Keratinocyte (primary cell): ENCODE data around the gene BTBD10. TPM values are rescaled to one million over a fixed set of nuclear protein-coding genes. Genes with fewer than 3 reads are reported as not detected.

Experiments used
- DNase-seq: peaks from one replicate; pipeline ENCODE4 v3.0.0-alpha.2; 2011; ENCODE audit warnings: low read depth, missing footprints, low spot score
- FAIRE-seq: peaks from 2 replicates; lab custom pipeline; 2011; peaks lifted over from hg19 to GRCh38; lab: Jason Lieb, UNC
- H2AFZ ChIP-seq: 2 replicates; pipeline ENCODE4 v1.6.0; 2012; ENCODE audit warnings: low read length, control low read depth, inconsistent platforms; ENCODE audit not compliant: control insufficient read depth
- H3K27ac ChIP-seq: 2 replicates; pipeline ENCODE4 v1.5.1; 2011; ENCODE audit warnings: low read length; ENCODE audit not compliant: control insufficient read depth, insufficient read depth
- H3K27me3 ChIP-seq: 3 replicates; pipeline ENCODE4 v1.6.0; 2011; ENCODE audit warnings: low read length; ENCODE audit not compliant: control insufficient read depth, insufficient read depth; ENCODE audit errors: extremely low read depth
- H3K36me3 ChIP-seq, 2 experiments: 2 replicates in 1 of 2; 3 replicates in 1 of 2; pipeline ENCODE4 v1.5.1; 2011; ENCODE audit warnings: low read length in 2 of 2, mild to moderate bottlenecking in 1 of 2; ENCODE audit not compliant: control insufficient read depth in 2 of 2, insufficient read depth in 2 of 2; ENCODE audit errors: extremely low read depth in 1 of 2
- H3K4me1 ChIP-seq: 3 replicates; pipeline ENCODE4 v1.5.1; 2011; ENCODE audit warnings: low read length; ENCODE audit not compliant: control insufficient read depth, insufficient read depth; ENCODE audit errors: extremely low read depth
- H3K4me2 ChIP-seq: 3 replicates; pipeline ENCODE4 v1.6.0; 2011; ENCODE audit warnings: low read depth, low read length; ENCODE audit not compliant: control insufficient read depth, insufficient read depth; ENCODE audit errors: extremely low read depth
- H3K4me3 ChIP-seq, 3 experiments: fragments of 200-600 bp in 1 of 3; sonication (generic) in 1 of 3; 2 replicates in 2 of 3; 3 replicates in 1 of 3; pipeline ENCODE4 v1.5.1; 2011 to 2016; ENCODE audit warnings: low read length in 3 of 3, mild to moderate bottlenecking in 3 of 3, control low read depth in 2 of 3, inconsistent platforms in 1 of 3, low read depth in 1 of 3, mixed read lengths in 1 of 3, mixed run types in 1 of 3, moderate library complexity in 1 of 3; ENCODE audit not compliant: control insufficient read depth in 2 of 3, insufficient read depth in 2 of 3; ENCODE audit errors: extremely low read depth in 1 of 3
- H3K79me2 ChIP-seq: 2 replicates; pipeline ENCODE4 v1.6.0; 2012; ENCODE audit warnings: low read length; ENCODE audit not compliant: control insufficient read depth, insufficient read depth
- H3K9ac ChIP-seq: 3 replicates; pipeline ENCODE4 v1.6.0; 2011; ENCODE audit warnings: low read length; ENCODE audit not compliant: control insufficient read depth, insufficient read depth; ENCODE audit errors: extremely low read depth
- H3K9me1 ChIP-seq: 3 replicates; pipeline ENCODE4 v1.6.0; 2011; ENCODE audit warnings: low read length; ENCODE audit not compliant: control insufficient read depth, insufficient read depth; ENCODE audit errors: extremely low read depth
- H3K9me3 ChIP-seq: 2 replicates; pipeline ENCODE4 v1.5.1; 2012; ENCODE audit warnings: low read depth, low read length; ENCODE audit not compliant: control insufficient read depth
- H4K20me1 ChIP-seq: 3 replicates; pipeline ENCODE4 v1.6.0; 2011; ENCODE audit warnings: low read length; ENCODE audit not compliant: control insufficient read depth, insufficient read depth; ENCODE audit errors: extremely low read depth
- EZH2 ChIP-seq: IDR thresholded peaks from one replicate; pipeline ENCODE4 v1.6.1; 2012; ENCODE audit warnings: inconsistent platforms, mild to moderate bottlenecking, low read length, moderate library complexity
- dilution Hi-C: fragments of 300-500 bp; cut with MboI; formaldehyde crosslinking; loops from one replicate; pipeline ENCODE4 v1.7.0; 2020; ENCODE audit warnings: low sequenced_read_pairs; ENCODE audit not compliant: extremely low pct_ligation_motif_present
- polyA plus RNA-seq, 5 experiments: library from polyadenylated mRNA; depleted of rRNA in 3 of 5; stranded (reverse) in 3 of 5; stranded (forward) in 1 of 5; unstranded in 1 of 5; fragments of >200 nt; gene quantifications; 1 replicate in 1 of 5; 2 replicates in 3 of 5; 3 replicates in 1 of 5; pipeline versions ENCODE4 v1.2.1 to v1.2.3, GENCODE V29; 2011 to 2012; ENCODE audit warnings: missing spikeins in 2 of 5, low read depth in 1 of 5, low replicate concordance in 1 of 5
- TF ChIP-seq, protein P1 (sequence below), 3 experiments: IDR thresholded peaks in 1 of 3; conservative IDR thresholded peaks in 1 of 3; optimal IDR thresholded peaks in 1 of 3; 2 replicates in 2 of 3; 3 replicates in 1 of 3; pipeline versions ENCODE3 to v1.5.1; 2011; ENCODE audit warnings: low read length in 3 of 3, mild to moderate bottlenecking in 3 of 3, moderate library complexity in 2 of 3, control low read depth in 1 of 3, inconsistent platforms in 1 of 3; ENCODE audit not compliant: insufficient read depth in 2 of 3; ENCODE audit errors: extremely low read depth in 1 of 3

The BTBD10 gene
- polyA plus RNA-seq, 1 donor (not counting 4 experiments of a cell fraction or from before 2014, with no cell fraction given) = 76.0 TPM

DNA sequence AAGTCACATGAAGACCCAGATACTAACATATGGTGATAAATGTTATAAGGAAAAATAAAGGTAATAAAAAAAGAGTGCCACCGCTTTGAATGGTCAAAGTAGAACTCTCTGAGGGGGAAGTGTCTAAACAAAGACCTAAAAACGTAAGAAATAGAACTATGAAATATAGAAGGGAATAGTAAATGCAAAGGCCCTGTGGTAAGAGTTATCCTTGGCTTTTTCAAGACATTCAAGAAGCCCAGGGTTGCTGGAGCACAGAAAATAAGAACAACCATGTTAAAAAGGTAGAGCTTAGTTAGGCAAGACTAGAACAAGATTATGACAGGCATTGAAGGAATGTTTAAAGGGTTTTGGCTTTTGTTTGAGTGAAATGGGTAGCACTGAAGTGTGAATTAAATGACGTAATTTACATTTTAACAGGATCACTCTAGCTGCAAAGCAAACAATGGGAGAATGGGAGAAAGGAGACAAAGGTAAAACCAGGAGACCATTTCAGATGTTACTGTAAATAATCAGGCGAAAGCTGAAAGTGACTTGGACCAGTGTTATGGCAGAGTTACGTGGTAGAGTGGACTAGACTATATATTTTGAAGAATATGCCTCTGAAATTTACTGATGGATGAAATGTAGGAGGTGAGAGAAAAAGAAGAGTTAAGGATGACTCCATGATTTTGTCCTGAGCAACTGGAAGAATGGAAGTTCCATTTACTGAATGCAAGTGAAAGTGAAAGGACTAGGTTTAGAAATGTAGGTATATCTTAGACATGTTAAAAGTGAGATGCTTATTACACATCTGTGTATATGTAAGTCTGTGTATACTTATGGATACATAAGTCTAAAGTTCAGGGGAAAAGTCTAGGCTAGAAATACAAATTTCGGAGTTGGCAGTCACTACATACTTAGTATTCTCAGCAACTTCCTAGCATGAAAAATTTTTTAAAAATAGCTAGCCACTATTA, 28.5 kb downstream of the BTBD10 start:
- H3K27me3 ChIP-seq = no peaks in the 10 kb centered on the region
- H2AFZ ChIP-seq = no peak overlapping the region
- dilution Hi-C loops = no loop called here
- FAIRE-seq (no peak), DNase-seq (no peak)
- H3K4me2 ChIP-seq = no peak overlapping the region
- no peaks in the 10 kb centered on the region for H3K9me1 ChIP-seq
- peaks cover 63% of the 10 kb centered on the region for H3K79me2 ChIP-seq
- H4K20me1 ChIP-seq = peaks cover 3% of the 10 kb centered on the region
- no peaks in the 10 kb centered on the region for H3K36me3 ChIP-seq
- no peak overlapping the region for H3K4me3 ChIP-seq
- H3K9ac ChIP-seq = no peak overlapping the region
- H3K27ac ChIP-seq = no peak overlapping the region
- no peaks in the 10 kb centered on the region for H3K9me3 ChIP-seq
- peaks cover 4% of the 10 kb centered on the region for H3K4me1 ChIP-seq
- TF ChIP-seq, protein P1, sequence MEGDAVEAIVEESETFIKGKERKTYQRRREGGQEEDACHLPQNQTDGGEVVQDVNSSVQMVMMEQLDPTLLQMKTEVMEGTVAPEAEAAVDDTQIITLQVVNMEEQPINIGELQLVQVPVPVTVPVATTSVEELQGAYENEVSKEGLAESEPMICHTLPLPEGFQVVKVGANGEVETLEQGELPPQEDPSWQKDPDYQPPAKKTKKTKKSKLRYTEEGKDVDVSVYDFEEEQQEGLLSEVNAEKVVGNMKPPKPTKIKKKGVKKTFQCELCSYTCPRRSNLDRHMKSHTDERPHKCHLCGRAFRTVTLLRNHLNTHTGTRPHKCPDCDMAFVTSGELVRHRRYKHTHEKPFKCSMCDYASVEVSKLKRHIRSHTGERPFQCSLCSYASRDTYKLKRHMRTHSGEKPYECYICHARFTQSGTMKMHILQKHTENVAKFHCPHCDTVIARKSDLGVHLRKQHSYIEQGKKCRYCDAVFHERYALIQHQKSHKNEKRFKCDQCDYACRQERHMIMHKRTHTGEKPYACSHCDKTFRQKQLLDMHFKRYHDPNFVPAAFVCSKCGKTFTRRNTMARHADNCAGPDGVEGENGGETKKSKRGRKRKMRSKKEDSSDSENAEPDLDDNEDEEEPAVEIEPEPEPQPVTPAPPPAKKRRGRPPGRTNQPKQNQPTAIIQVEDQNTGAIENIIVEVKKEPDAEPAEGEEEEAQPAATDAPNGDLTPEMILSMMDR (optimal IDR thresholded peaks at IDR 0.05 in 1 of 3, IDR thresholded peaks at IDR 0.05 in 1 of 3, conservative IDR thresholded peaks at IDR 0.05 in 1 of 3; ENCODE audit: extremely low read depth in 1 of 3, insufficient read depth in 2 of 3, low read length in 3 of 3) = no peak
- no peak for TF ChIP-seq EZH2

DNA sequence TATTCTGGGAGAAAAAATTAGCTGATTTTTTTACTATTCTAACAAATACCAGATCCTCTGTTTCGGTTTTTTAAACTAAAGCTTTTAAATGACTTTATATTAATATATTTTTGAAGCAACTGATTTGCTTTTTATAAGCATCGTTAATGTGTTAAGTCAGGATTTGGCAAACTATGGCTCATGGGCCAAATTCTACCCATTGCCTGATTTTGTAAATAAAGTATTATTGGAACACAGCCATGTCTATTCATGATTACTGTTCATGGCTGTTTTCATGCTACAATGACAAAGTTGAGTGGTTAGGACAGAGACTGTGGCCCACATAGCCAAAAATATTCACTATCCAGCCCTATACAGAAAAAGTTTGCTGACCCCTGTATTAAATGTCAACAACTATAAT, 29.6 kb downstream of the BTBD10 start:
- Histone ChIP-seq H3K27me3 (no peaks in the 10 kb centered on the region), H3K9me3 (no peaks in the 10 kb centered on the region), H2AFZ (no peak overlapping the region), H3K36me3 (no peaks in the 10 kb centered on the region), H3K4me1 (peaks cover 4% of the 10 kb centered on the region), H4K20me1 (peaks cover 3% of the 10 kb centered on the region), H3K79me2 (peaks cover 67% of the 10 kb centered on the region), H3K27ac (no peak overlapping the region), H3K4me2 (no peak overlapping the region), H3K9me1 (no peaks in the 10 kb centered on the region), H3K9ac (no peak overlapping the region), H3K4me3 (no peak overlapping the region)
- FAIRE-seq (no peak), DNase-seq (no peak)
- dilution Hi-C loops = no loop called here
- TF ChIP-seq, protein P1 (optimal IDR thresholded peaks at IDR 0.05 in 1 of 3, IDR thresholded peaks at IDR 0.05 in 1 of 3, conservative IDR thresholded peaks at IDR 0.05 in 1 of 3; ENCODE audit: extremely low read depth in 1 of 3, insufficient read depth in 2 of 3, low read length in 3 of 3) = no peak
- no peak for TF ChIP-seq EZH2
